Measurements from ENCODE around the gene MTHFS. TPM values are rescaled to one million over a fixed set of nuclear protein-coding genes. Genes with fewer than 3 reads are reported as not detected.
"Not testable (repeated sequence)": the region's sequence is repeated elsewhere in the genome, so short reads cannot be mapped to it uniquely, and the experiment has no call there.

The MTHFS gene
- total RNA-seq, 1 donor from 2014 or later: 8.4 TPM

- Histone ChIP-seq H3K9me3 (ENCODE audit: control insufficient read depth in 3 of 3, low read length in 3 of 3) (peaks cover 8 to 16% (median 8%) of the 10 kb centered on the region in 3 donors), H3K27me3 (ENCODE audit: control insufficient read depth in 3 of 3, insufficient read depth in 3 of 3, low read length in 3 of 3) (no peaks in the 10 kb centered on the region), H3K36me3 (ENCODE audit: control insufficient read depth in 3 of 3, insufficient read depth in 3 of 3, low read length in 3 of 3) (peaks cover 0 to 8% (median 0%) of the 10 kb centered on the region in 3 donors), H3K27ac (ENCODE audit: low read depth, low read length) (no peak overlapping the region), H3K4me1 (ENCODE audit: control insufficient read depth in 3 of 3, insufficient read depth in 3 of 3, low read length in 3 of 3) (no peaks in the 10 kb centered on the region), H3K4me3 (ENCODE audit: low read length in 3 of 3) (no peak overlapping the region), H3K9ac (ENCODE audit: low read depth in 1 of 3, low read length in 3 of 3) (no peak overlapping the region)
These were observed 19.8 kb upstream of the MTHFS start for GRCh38 chr15:79916502-79917132.

- not testable (repeated sequence) for H3K4me1 ChIP-seq (ENCODE audit: control insufficient read depth in 3 of 3, insufficient read depth in 3 of 3, low read length in 3 of 3); H3K9ac ChIP-seq (ENCODE audit: low read depth in 1 of 3, low read length in 3 of 3); H3K27me3 ChIP-seq (ENCODE audit: control insufficient read depth in 3 of 3, insufficient read depth in 3 of 3, low read length in 3 of 3); H3K36me3 ChIP-seq (ENCODE audit: control insufficient read depth in 3 of 3, insufficient read depth in 3 of 3, low read length in 3 of 3); H3K4me3 ChIP-seq (ENCODE audit: low read length in 3 of 3); H3K27ac ChIP-seq (ENCODE audit: low read depth, low read length)
- H3K9me3 ChIP-seq (ENCODE audit: control insufficient read depth in 3 of 3, low read length in 3 of 3): peaks cover 8 to 16% (median 8%) of the 10 kb centered on the region in 3 donors
These were observed 19.1 kb upstream of the MTHFS start for GRCh38 chr15:79915776-79916501.

- peaks cover 0 to 3% (median 0%) of the 10 kb centered on the region in 3 donors for H3K36me3 ChIP-seq (ENCODE audit: control insufficient read depth in 3 of 3, insufficient read depth in 3 of 3, low read length in 3 of 3)
- H3K27me3 ChIP-seq (ENCODE audit: control insufficient read depth in 3 of 3, insufficient read depth in 3 of 3, low read length in 3 of 3): no peaks in the 10 kb centered on the region
- no peak overlapping the region for H3K9ac ChIP-seq (ENCODE audit: low read depth in 1 of 3, low read length in 3 of 3)
- no peak overlapping the region for H3K27ac ChIP-seq (ENCODE audit: low read depth, low read length)
- no peaks in the 10 kb centered on the region for H3K4me1 ChIP-seq (ENCODE audit: control insufficient read depth in 3 of 3, insufficient read depth in 3 of 3, low read length in 3 of 3)
- H3K9me3 ChIP-seq (ENCODE audit: control insufficient read depth in 3 of 3, low read length in 3 of 3): peaks cover 5 to 16% (median 6%) of the 10 kb centered on the region in 3 donors
- H3K4me3 ChIP-seq (ENCODE audit: low read length in 3 of 3): no peak overlapping the region
These were observed 17.9 kb upstream of the MTHFS start for GRCh38 chr15:79914728-79915127.

- H3K36me3 ChIP-seq (ENCODE audit: control insufficient read depth in 3 of 3, insufficient read depth in 3 of 3, low read length in 3 of 3); H3K27me3 ChIP-seq (ENCODE audit: control insufficient read depth in 3 of 3, insufficient read depth in 3 of 3, low read length in 3 of 3); H3K27ac ChIP-seq (ENCODE audit: low read depth, low read length); H3K4me3 ChIP-seq (ENCODE audit: low read length in 3 of 3); H3K9me3 ChIP-seq (ENCODE audit: control insufficient read depth in 3 of 3, low read length in 3 of 3); H3K4me1 ChIP-seq (ENCODE audit: control insufficient read depth in 3 of 3, insufficient read depth in 3 of 3, low read length in 3 of 3); H3K9ac ChIP-seq (ENCODE audit: low read depth in 1 of 3, low read length in 3 of 3): not testable (repeated sequence)
These were observed 12.9 kb upstream of the MTHFS start for GRCh38 chr15:79909556-79910335.

- no peak overlapping the region for H3K9ac ChIP-seq (ENCODE audit: low read depth in 1 of 3, low read length in 3 of 3)
- H3K9me3 ChIP-seq (ENCODE audit: control insufficient read depth in 3 of 3, low read length in 3 of 3): no peaks in the 10 kb centered on the region
- H3K4me3 ChIP-seq (ENCODE audit: low read length in 3 of 3): no peak overlapping the region
- no peak overlapping the region for H3K27ac ChIP-seq (ENCODE audit: low read depth, low read length)
- no peaks in the 10 kb centered on the region for H3K27me3 ChIP-seq (ENCODE audit: control insufficient read depth in 3 of 3, insufficient read depth in 3 of 3, low read length in 3 of 3)
- H3K4me1 ChIP-seq (ENCODE audit: control insufficient read depth in 3 of 3, insufficient read depth in 3 of 3, low read length in 3 of 3): no peaks in the 10 kb centered on the region
- H3K36me3 ChIP-seq (ENCODE audit: control insufficient read depth in 3 of 3, insufficient read depth in 3 of 3, low read length in 3 of 3): no peaks in the 10 kb centered on the region
These were observed 7.5 kb upstream of the MTHFS start for GRCh38 chr15:79904271-79904670.

- Histone ChIP-seq H3K27ac (ENCODE audit: low read depth, low read length) (no peak overlapping the region), H3K4me1 (ENCODE audit: control insufficient read depth in 3 of 3, insufficient read depth in 3 of 3, low read length in 3 of 3) (no peaks in the 10 kb centered on the region), H3K9me3 (ENCODE audit: control insufficient read depth in 3 of 3, low read length in 3 of 3) (no peaks in the 10 kb centered on the region), H3K4me3 (ENCODE audit: low read length in 3 of 3) (no peak overlapping the region), H3K9ac (ENCODE audit: low read depth in 1 of 3, low read length in 3 of 3) (no peak overlapping the region), H3K27me3 (ENCODE audit: control insufficient read depth in 3 of 3, insufficient read depth in 3 of 3, low read length in 3 of 3) (no peaks in the 10 kb centered on the region), H3K36me3 (ENCODE audit: control insufficient read depth in 3 of 3, insufficient read depth in 3 of 3, low read length in 3 of 3) (no peaks in the 10 kb centered on the region)
These were observed 6.8 kb upstream of the MTHFS start for GRCh38 chr15:79903626-79904025.

- Histone ChIP-seq H3K36me3 (ENCODE audit: control insufficient read depth in 3 of 3, insufficient read depth in 3 of 3, low read length in 3 of 3) (no peaks in the 10 kb centered on the region), H3K4me3 (ENCODE audit: low read length in 3 of 3) (no peak overlapping the region), H3K9ac (ENCODE audit: low read depth in 1 of 3, low read length in 3 of 3) (no peak overlapping the region), H3K27me3 (ENCODE audit: control insufficient read depth in 3 of 3, insufficient read depth in 3 of 3, low read length in 3 of 3) (no peaks in the 10 kb centered on the region), H3K27ac (ENCODE audit: low read depth, low read length) (no peak overlapping the region), H3K4me1 (ENCODE audit: control insufficient read depth in 3 of 3, insufficient read depth in 3 of 3, low read length in 3 of 3) (no peaks in the 10 kb centered on the region), H3K9me3 (ENCODE audit: control insufficient read depth in 3 of 3, low read length in 3 of 3) (no peaks in the 10 kb centered on the region)
These were observed 6.3 kb upstream of the MTHFS start for GRCh38 chr15:79903144-79903543.

- H3K9me3 ChIP-seq (ENCODE audit: control insufficient read depth in 3 of 3, low read length in 3 of 3): no peaks in the 10 kb centered on the region
- no peak overlapping the region for H3K27ac ChIP-seq (ENCODE audit: low read depth, low read length)
- H3K36me3 ChIP-seq (ENCODE audit: control insufficient read depth in 3 of 3, insufficient read depth in 3 of 3, low read length in 3 of 3): no peaks in the 10 kb centered on the region
These were observed 5.1 kb upstream of the MTHFS start for GRCh38 chr15:79901958-79902357.

GRCh38 chr15:79900818-79901378 lies 4.1 kb upstream of the MTHFS start:
- H3K9me3 ChIP-seq (ENCODE audit: control insufficient read depth in 3 of 3, low read length in 3 of 3); H3K9ac ChIP-seq (ENCODE audit: low read depth in 1 of 3, low read length in 3 of 3); H3K27me3 ChIP-seq (ENCODE audit: control insufficient read depth in 3 of 3, insufficient read depth in 3 of 3, low read length in 3 of 3); H3K27ac ChIP-seq (ENCODE audit: low read depth, low read length); H3K36me3 ChIP-seq (ENCODE audit: control insufficient read depth in 3 of 3, insufficient read depth in 3 of 3, low read length in 3 of 3); H3K4me3 ChIP-seq (ENCODE audit: low read length in 3 of 3): not testable (repeated sequence)
- peaks cover 7 to 12% (median 9%) of the 10 kb centered on the region in 3 donors for H3K4me1 ChIP-seq (ENCODE audit: control insufficient read depth in 3 of 3, insufficient read depth in 3 of 3, low read length in 3 of 3)

More at GRCh38 chr15:79901958-79902357, 5.1 kb upstream of the MTHFS start:
- Histone ChIP-seq H3K27me3 (ENCODE audit: control insufficient read depth in 3 of 3, insufficient read depth in 3 of 3, low read length in 3 of 3) (no peaks in the 10 kb centered on the region), H3K4me1 (ENCODE audit: control insufficient read depth in 3 of 3, insufficient read depth in 3 of 3, low read length in 3 of 3) (peaks cover 4 to 7% (median 5%) of the 10 kb centered on the region in 3 donors), H3K4me3 (ENCODE audit: low read length in 3 of 3) (no peak overlapping the region), H3K9ac (ENCODE audit: low read depth in 1 of 3, low read length in 3 of 3) (no peak overlapping the region)

Data from skeletal muscle tissue (tissue), 4 donors.